GM12878 (cell line): ENCODE data around the gene COL5A1. TPM values are rescaled to one million over a fixed set of nuclear protein-coding genes. Genes with fewer than 3 reads are reported as not detected.

Experiments used
- ATAC-seq: fragments of 200-7000 bp; cut with Tn5 transposase; 3 replicates; pipeline ENCODE4 v1.9.1; 2020; ENCODE audit warnings: mild to moderate bottlenecking, moderate library complexity
- BruUV-seq: library from RNA; stranded (reverse); fragments of 400-500 nt; replicated peaks from 2 replicates; lab custom pipeline; 2021; lab: Mats Ljungman, UMichigan
- CTCF ChIA-PET: fragments of 300-600 bp; sonication (Branson Sonifier 250); formaldehyde crosslinking; extraction: SDS; loops from one replicate; lab custom pipeline; 2021; ENCODE audit warnings: inconsistent platforms; lab: Yijun Ruan, JAX
- POLR2A ChIA-PET: fragments of 350-600 bp; formaldehyde crosslinking; extraction: SDS; loops from one replicate; lab custom pipeline; 2021; ENCODE audit warnings: inconsistent platforms; lab: Charles Lee
- RAD21 ChIA-PET: fragments of 300-600 bp; sonication (Branson Sonifier 250); formaldehyde crosslinking; loops from one replicate; lab custom pipeline; 2023; ENCODE audit warnings: antibody characterized with exemption; ENCODE audit not compliant: unreplicated experiment; lab: Charles Lee
- SMC1A ChIA-PET: fragments of 300-600 bp; sonication (Branson Sonifier 250); formaldehyde crosslinking; loops from one replicate; lab custom pipeline; 2023; ENCODE audit not compliant: unreplicated experiment, uncharacterized antibody; lab: Charles Lee
- DNase-seq: peaks from one replicate; pipeline ENCODE4 v3.0.0-alpha.2; 2011; ENCODE audit warnings: low read depth, low spot score
- FAIRE-seq: peaks from 3 replicates; lab custom pipeline; 2011; peaks lifted over from hg19 to GRCh38; lab: Jason Lieb, UNC
- H2AFZ ChIP-seq: 2 replicates; pipeline ENCODE4 v1.6.0; 2011; ENCODE audit warnings: low read depth, low read length, control low read depth; ENCODE audit not compliant: control insufficient read depth
- H3K27ac ChIP-seq: 2 replicates; pipeline ENCODE4 v1.5.1; 2011; ENCODE audit warnings: control low read depth; ENCODE audit not compliant: control insufficient read depth, insufficient read depth
- H3K27me3 ChIP-seq, 2 experiments: replicated peaks in 1 of 2; 2 replicates each; pipeline versions ENCODE4 v1.6.0 to v1.6.1; 2011; ENCODE audit warnings: low read length in 1 of 2; ENCODE audit not compliant: control insufficient read depth in 2 of 2, insufficient read depth in 2 of 2
- H3K36me3 ChIP-seq, 2 experiments: 2 replicates each; pipeline ENCODE4 v1.5.1; 2011; ENCODE audit warnings: low read length in 1 of 2; ENCODE audit not compliant: control insufficient read depth in 2 of 2, insufficient read depth in 2 of 2
- H3K4me1 ChIP-seq: 2 replicates; pipeline ENCODE4 v1.6.1; 2011; ENCODE audit warnings: mild to moderate bottlenecking, low read length, moderate library complexity, mixed read lengths; ENCODE audit not compliant: control insufficient read depth, insufficient read depth
- H3K4me2 ChIP-seq: 2 replicates; pipeline ENCODE4 v1.6.0; 2011; ENCODE audit warnings: control low read depth; ENCODE audit not compliant: control insufficient read depth, insufficient read depth
- H3K4me3 ChIP-seq: fragments of 200-600 bp; sonication (generic); 2 replicates; pipeline ENCODE4 v1.5.1; 2016
- H3K79me2 ChIP-seq: 2 replicates; pipeline ENCODE4 v1.6.0; 2011; ENCODE audit warnings: low read length; ENCODE audit not compliant: control insufficient read depth, insufficient read depth
- H3K9ac ChIP-seq: 2 replicates; pipeline ENCODE4 v1.8.0; 2011; ENCODE audit warnings: low read length, control low read depth, mixed read lengths; ENCODE audit not compliant: control insufficient read depth, insufficient read depth
- H3K9me3 ChIP-seq: replicated peaks from 3 replicates; pipeline ENCODE4 v1.5.1; 2011; ENCODE audit warnings: mild to moderate bottlenecking, low read length; ENCODE audit not compliant: control insufficient read depth, insufficient read depth
- H4K20me1 ChIP-seq: 2 replicates; pipeline ENCODE4 v1.6.0; 2011; ENCODE audit not compliant: control insufficient read depth, insufficient read depth
- CBFB ChIP-seq: IDR thresholded peaks from 2 replicates; pipeline ENCODE4 v1.6.1; 2016; ENCODE audit warnings: antibody characterized with exemption, low read depth
- E4F1 ChIP-seq: fragments of 450-650 bp; IDR thresholded peaks from 2 replicates; pipeline ENCODE4 v1.6.1; 2018; ENCODE audit warnings: borderline replicate concordance, mild to moderate bottlenecking; ENCODE audit not compliant: partially characterized antibody
- POU2F2 ChIP-seq: IDR thresholded peaks from 3 replicates; pipeline ENCODE4 v1.6.1; 2011; ENCODE audit warnings: low read depth, mild to moderate bottlenecking, low read length, borderline replicate concordance
- WGBS: methylation state at CpG from one replicate; pipeline ENCODE4 v1.1.6; 2016; ENCODE audit warnings: low lambda C conversion rate; ENCODE audit not compliant: insufficient replicate concordance, insufficient coverage; ENCODE audit errors: missing lambda C conversion rate; 5-methylcytosine and 5-hydroxymethylcytosine counted together
- in situ Hi-C: fragments of 300-500 bp; cut with MboI; formaldehyde crosslinking; loops from 9 replicates; pipeline ENCODE4 v1.14.3; 2018; ENCODE audit warnings: mixed read lengths
- intact Hi-C: fragments of 100-400 bp; cut with micrococcal nuclease; formaldehyde crosslinking; loops from one replicate; pipeline ENCODE4 v1.14.2; 2022; ENCODE audit not compliant: unreplicated experiment
- polyA plus RNA-seq, 11 experiments: library from polyadenylated mRNA; depleted of rRNA in 4 of 11; unstranded in 6 of 11; stranded (reverse) in 5 of 11; fragments of >200 nt; fragmentation: Nextera tagmentation in 4 of 11; fragmentation: Illumina TruSeq in 1 of 11; extraction: Ambion mirVana in 4 of 11; extraction: Trizol in 1 of 11; gene quantifications; 1 replicate in 1 of 11; 2 replicates in 10 of 11; pipeline versions ENCODE4 v1.2.1 to v1.2.3, GENCODE V29; 2011 to 2016; ENCODE audit warnings: inconsistent platforms in 2 of 11, missing spikeins in 2 of 11, low read depth in 1 of 11
- total RNA-seq, 4 experiments: library from RNA; depleted of rRNA in 3 of 4; stranded (reverse); fragments of >200 nt in 3 of 4; fragmentation: Illumina TruSeq in 1 of 4; extraction: Trizol in 1 of 4; gene quantifications; 2 replicates each; pipeline versions ENCODE4 v1.2.1 to v1.2.3, GENCODE V29; 2013 to 2021

Gene COL5A1
- total and polyA plus RNA-seq, 10 of the 15 experiments (the other 5 are each of a cell fraction or from before 2014, with no cell fraction given): under 0.01 to 0.15 (median 0.13) TPM; not detected in 4

- TF ChIP-seq E4F1 (no peak), CBFB (no peak)
Observed at GRCh38 chr9:134887686-134888602, 246.3 kb downstream of the COL5A1 start (continued).

DNA sequence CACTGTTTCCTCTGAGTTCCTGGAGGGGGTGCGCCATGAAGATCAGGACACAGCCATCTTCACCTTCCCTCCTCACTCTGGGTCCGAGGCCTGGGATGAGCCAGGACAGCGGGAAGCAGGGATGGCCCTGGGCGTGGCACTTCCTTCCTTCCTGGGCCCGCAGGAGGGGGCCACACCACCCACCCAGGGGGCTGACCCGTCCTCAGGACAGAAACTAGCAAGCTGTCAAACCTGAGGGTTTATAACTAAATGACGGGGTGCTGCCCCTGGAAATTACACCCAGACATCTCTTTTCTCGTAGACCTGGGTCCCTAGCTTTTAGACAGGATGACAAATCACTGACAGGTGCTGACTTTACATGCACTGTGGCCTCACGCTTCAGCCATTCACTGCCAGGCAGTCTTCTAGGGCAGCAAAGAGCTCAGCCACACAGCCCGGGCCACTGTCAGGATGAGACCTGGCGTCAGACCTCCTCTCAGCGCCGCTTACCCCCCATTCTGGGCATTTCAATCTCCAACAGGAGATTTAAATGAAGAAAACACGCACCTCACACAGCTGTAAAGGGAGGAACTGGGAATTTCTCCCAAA, 247.1 kb downstream of the COL5A1 start:
- no peak for TF ChIP-seq POU2F2
- TF ChIP-seq, all 136 proteins: peak for 0
- no peak overlapping the region for H3K27ac ChIP-seq
- ChIA-PET CTCF (interaction anchor here (0.8 to 1.6 kb wide), 3 partner anchors 17 to 79 kb away, joined by 3 to 4 read pairs (median 3); no protein-coding TSS in a partner anchor), SMC1A (interaction anchor here (0.8 to 1.3 kb wide), 4 partner anchors 13 to 67 kb away, joined by 3 read pairs; no protein-coding TSS in a partner anchor), RAD21 (no interaction called here), POLR2A (interaction anchor here (1.2 kb wide), 1 partner anchor 30 kb away, joined by 3 read pairs; no protein-coding TSS in a partner anchor)
- no peak overlapping the region for H3K4me3 ChIP-seq
- no peaks in the 10 kb centered on the region for H4K20me1 ChIP-seq
- no peak overlapping the region for H3K9ac ChIP-seq
- in situ Hi-C loops (no loop called here), intact Hi-C loops (no loop called here)
- H3K9me3 ChIP-seq: no peaks in the 10 kb centered on the region
- no peak overlapping the region for H2AFZ ChIP-seq
- no peaks in the 10 kb centered on the region for H3K36me3 ChIP-seq
- no peaks in the 10 kb centered on the region for H3K79me2 ChIP-seq
- H3K4me1 ChIP-seq: peaks cover 5% of the 10 kb centered on the region; the same call in 1 of the 2 replicates
- WGBS: 43% methylated on average over 14 of the region's 14 CpGs
- no peak overlapping the region for H3K4me2 ChIP-seq
- H3K27me3 ChIP-seq: no peaks in the 10 kb centered on the region; a peak in 1 of 4 replicates
- DNase-seq (no peak), FAIRE-seq (no peak), ATAC-seq (no peak)
- BruUV-seq: no TSS peak
